ENCODE data around the gene ARHGAP10. TPM values are rescaled to one million over a fixed set of nuclear protein-coding genes. Genes with fewer than 3 reads are reported as not detected.
"Not testable (repeated sequence)": the region's sequence is repeated elsewhere in the genome, so short reads cannot be mapped to it uniquely, and the experiment has no call there.

Gene ARHGAP10
- total RNA-seq, 1 experiment from 2014 or later = 25.0 TPM

GRCh38 chr4:147788791-147789190, 56.9 kb downstream of the ARHGAP10 start:
- Histone ChIP-seq H3K27ac (no peak overlapping the region), H3K4me1 (peaks cover 19% of the 10 kb centered on the region), H3K4me3 (no peak overlapping the region), H3K9me3 (replicated peaks) (no peaks in the 10 kb centered on the region), H3K27me3 (no peaks in the 10 kb centered on the region), H3K36me3 (no peaks in the 10 kb centered on the region)
- no peak for DNase-seq

DNA sequence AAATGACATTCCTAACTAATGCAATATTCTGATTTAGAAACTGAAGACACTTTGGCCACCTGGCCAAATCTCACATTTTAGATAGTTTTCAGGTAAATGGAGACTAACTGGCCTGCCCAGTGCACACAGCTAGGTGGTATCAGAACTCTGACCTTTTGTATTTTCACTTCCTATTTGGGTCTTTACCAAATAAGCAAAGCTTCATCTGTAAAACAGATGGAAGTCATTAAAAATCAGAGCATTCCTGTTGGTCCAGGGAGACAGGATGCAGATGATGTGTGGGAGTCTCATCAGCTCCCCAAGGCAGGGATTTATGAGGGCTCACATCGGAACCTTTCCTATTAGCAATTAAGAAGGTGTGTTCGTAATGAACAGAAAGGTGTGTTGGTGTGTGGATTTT, 57.7 kb downstream of the ARHGAP10 start:
- Histone ChIP-seq H3K27me3 (no peaks in the 10 kb centered on the region), H3K9me3 (replicated peaks) (no peaks in the 10 kb centered on the region), H3K4me3 (no peak overlapping the region), H3K4me1 (peaks cover 19% of the 10 kb centered on the region), H3K27ac (no peak overlapping the region), H3K36me3 (no peaks in the 10 kb centered on the region)
- DNase-seq = no peak

DNA sequence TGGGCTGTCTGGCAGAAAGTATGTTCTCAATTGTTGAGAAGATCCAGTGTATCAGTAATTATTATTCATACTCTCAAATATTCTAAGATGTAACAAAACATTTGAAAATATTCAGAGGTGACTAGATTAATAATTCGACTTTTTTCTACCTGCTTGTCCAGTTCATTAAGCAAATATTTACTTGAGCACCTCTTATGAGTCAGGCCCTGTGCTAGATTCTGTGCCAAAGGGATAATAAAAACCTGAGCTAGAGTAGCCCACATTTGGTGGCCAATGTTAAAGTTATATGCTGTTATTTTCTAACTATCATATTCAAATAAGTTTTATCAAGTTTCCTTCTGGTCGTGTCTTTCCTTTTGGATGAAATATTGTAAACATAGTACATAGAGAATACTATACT, 58.5 kb downstream of the ARHGAP10 start:
- H3K27me3 ChIP-seq = no peaks in the 10 kb centered on the region

GRCh38 chr4:147791341-147791740, 59.5 kb downstream of the ARHGAP10 start:
- Histone ChIP-seq H3K27ac (no peak overlapping the region), H3K4me3 (no peak overlapping the region), H3K9me3 (replicated peaks) (no peaks in the 10 kb centered on the region), H3K4me1 (peaks cover 4% of the 10 kb centered on the region), H3K36me3 (no peaks in the 10 kb centered on the region), H3K27me3 (no peaks in the 10 kb centered on the region)
- no peak for DNase-seq

More for the DNA sequence above, 58.5 kb downstream of the ARHGAP10 start:
- no peaks in the 10 kb centered on the region for H3K36me3 ChIP-seq
- H3K4me1 ChIP-seq = peaks cover 14% of the 10 kb centered on the region
- H3K4me3 ChIP-seq = no peak overlapping the region
- no peaks in the 10 kb centered on the region for H3K9me3 ChIP-seq (replicated peaks)
- no peak overlapping the region for H3K27ac ChIP-seq
- DNase-seq = no peak

GRCh38 chr4:147791865-147792264, 60.0 kb downstream of the ARHGAP10 start:
- Histone ChIP-seq H3K27ac (no peak overlapping the region), H3K36me3 (no peaks in the 10 kb centered on the region), H3K4me1 (peaks cover 3% of the 10 kb centered on the region), H3K9me3 (replicated peaks) (no peaks in the 10 kb centered on the region), H3K27me3 (no peaks in the 10 kb centered on the region), H3K4me3 (no peak overlapping the region)
- DNase-seq = no peak

GRCh38 chr4:147793569-147794313, 61.9 kb downstream of the ARHGAP10 start:
- H3K27me3 ChIP-seq = no peaks in the 10 kb centered on the region
- H3K4me3 ChIP-seq = no peak overlapping the region
- no peak overlapping the region for H3K27ac ChIP-seq
- H3K4me1 ChIP-seq = no peaks in the 10 kb centered on the region
- no peak for DNase-seq
- no peaks in the 10 kb centered on the region for H3K9me3 ChIP-seq (replicated peaks)
- H3K36me3 ChIP-seq = no peaks in the 10 kb centered on the region

GRCh38 chr4:147794314-147794680, 62.4 kb downstream of the ARHGAP10 start:
- Histone ChIP-seq H3K4me3 (no peak overlapping the region), H3K27me3 (no peaks in the 10 kb centered on the region), H3K36me3 (no peaks in the 10 kb centered on the region), H3K27ac (no peak overlapping the region), H3K9me3 (replicated peaks) (no peaks in the 10 kb centered on the region), H3K4me1 (no peaks in the 10 kb centered on the region)
- no peak for DNase-seq

GRCh38 chr4:147794787-147795413, 63.0 kb downstream of the ARHGAP10 start:
- Histone ChIP-seq H3K9me3 (replicated peaks) (no peaks in the 10 kb centered on the region), H3K4me3 (no peak overlapping the region), H3K27ac (no peak overlapping the region), H3K4me1 (no peaks in the 10 kb centered on the region), H3K36me3 (no peaks in the 10 kb centered on the region), H3K27me3 (no peaks in the 10 kb centered on the region)
- DNase-seq = no peak

DNA sequence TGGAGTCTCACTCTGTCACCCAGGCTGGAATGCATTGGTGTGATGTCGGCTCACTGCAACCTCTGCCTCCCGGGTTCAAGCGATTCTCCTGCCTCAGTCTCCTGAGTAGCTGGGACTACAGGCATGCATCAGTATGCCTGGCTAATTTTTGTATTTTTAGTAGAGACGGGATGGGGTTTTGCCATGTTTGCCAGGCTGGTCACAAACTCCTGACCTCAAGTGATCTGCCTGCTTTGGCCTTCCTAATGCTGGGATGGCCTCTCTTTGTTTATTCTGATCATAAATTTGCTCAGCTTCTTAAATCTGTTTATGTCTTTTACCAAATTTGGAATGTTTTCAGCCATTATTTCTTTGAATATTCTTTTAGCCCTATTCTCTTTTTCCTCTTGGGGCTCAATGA, 67.2 kb downstream of the ARHGAP10 start:
- not testable (repeated sequence) for H3K9me3 ChIP-seq (replicated peaks); H3K4me1 ChIP-seq; H3K36me3 ChIP-seq; H3K27ac ChIP-seq; DNase-seq; H3K4me3 ChIP-seq; H3K27me3 ChIP-seq

DNA sequence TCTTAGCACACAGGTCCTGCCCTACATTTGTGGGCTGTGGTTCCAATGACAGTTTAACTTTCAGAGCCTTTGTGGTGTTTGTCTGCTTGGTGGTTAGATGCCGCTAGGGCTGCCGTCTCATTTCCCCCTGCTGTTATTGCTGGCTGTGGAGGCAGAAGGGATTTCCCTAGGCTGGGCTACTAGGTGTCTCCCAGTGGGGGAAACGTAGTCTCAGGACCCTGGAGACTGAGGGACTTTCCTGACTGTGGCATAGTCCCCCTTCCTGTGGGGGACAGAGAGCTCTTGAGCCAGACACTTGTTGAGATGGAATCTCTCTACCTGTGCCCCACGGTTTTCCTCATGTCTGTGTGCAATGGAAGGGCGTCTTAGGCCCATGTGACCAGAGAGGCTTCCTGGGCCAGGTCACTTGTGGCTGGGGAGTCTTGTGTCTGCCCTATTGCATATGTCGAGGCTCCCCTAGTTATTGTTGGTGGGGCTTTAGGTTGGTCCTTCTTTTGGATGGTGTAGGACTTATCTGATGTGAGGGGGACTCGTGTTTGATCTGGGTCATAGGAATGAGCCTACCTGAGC, 68.2 kb downstream of the ARHGAP10 start:
- H3K36me3 ChIP-seq = no peaks in the 10 kb centered on the region
- no peak overlapping the region for H3K4me3 ChIP-seq
- H3K27ac ChIP-seq = no peak overlapping the region
- no peaks in the 10 kb centered on the region for H3K9me3 ChIP-seq (replicated peaks)
- H3K27me3 ChIP-seq = no peaks in the 10 kb centered on the region
- no peaks in the 10 kb centered on the region for H3K4me1 ChIP-seq
- DNase-seq = no peak

DNA sequence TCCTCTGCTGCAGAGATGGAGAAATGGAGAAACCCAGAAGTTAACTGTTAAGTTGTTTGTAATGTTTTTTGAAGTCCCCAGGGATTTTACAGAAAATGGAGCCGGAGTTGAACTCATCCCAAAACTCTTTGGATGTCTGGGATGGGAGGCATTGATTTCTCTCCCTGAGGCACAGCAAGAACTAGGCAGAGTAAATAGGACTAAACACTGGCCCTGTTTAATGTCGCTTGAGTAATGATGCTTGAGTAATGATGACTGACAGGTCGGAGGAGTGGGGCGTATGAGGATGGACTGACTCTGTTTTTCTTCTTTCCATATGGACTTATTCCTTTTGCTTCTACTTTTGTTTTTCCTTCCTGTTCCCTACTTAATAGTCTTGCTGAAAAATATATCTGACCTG, 69.9 kb downstream of the ARHGAP10 start:
- no peak overlapping the region for H3K27ac ChIP-seq
- H3K27me3 ChIP-seq = no peaks in the 10 kb centered on the region
- no peak overlapping the region for H3K4me3 ChIP-seq
- H3K9me3 ChIP-seq (replicated peaks) = no peaks in the 10 kb centered on the region
- no peak for DNase-seq
- no peaks in the 10 kb centered on the region for H3K4me1 ChIP-seq
- no peaks in the 10 kb centered on the region for H3K36me3 ChIP-seq

DNA sequence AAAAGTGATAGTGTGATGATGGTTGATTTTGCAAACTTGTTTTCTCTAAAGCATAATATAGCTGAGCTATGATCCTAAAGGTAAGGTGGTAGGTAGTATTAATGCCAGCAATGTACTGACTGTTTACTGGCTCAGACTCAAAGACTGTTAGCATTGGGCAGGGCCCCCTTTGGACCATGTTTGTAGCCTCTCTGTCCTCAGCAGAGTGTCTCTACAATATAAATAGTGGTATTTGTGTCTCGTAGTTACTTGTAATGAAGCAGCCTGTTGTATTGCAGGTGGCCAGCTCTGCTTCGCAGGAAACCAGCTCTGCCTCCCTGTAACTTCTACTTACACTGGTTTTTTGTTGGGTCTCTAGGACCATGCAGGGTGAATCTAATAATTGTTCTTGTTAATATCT, 70.5 kb downstream of the ARHGAP10 start:
- H3K27me3 ChIP-seq = no peaks in the 10 kb centered on the region
- H3K36me3 ChIP-seq = no peaks in the 10 kb centered on the region
- no peak overlapping the region for H3K4me3 ChIP-seq
- no peak for DNase-seq
- no peaks in the 10 kb centered on the region for H3K4me1 ChIP-seq
- no peak overlapping the region for H3K27ac ChIP-seq
- no peaks in the 10 kb centered on the region for H3K9me3 ChIP-seq (replicated peaks)

DNA sequence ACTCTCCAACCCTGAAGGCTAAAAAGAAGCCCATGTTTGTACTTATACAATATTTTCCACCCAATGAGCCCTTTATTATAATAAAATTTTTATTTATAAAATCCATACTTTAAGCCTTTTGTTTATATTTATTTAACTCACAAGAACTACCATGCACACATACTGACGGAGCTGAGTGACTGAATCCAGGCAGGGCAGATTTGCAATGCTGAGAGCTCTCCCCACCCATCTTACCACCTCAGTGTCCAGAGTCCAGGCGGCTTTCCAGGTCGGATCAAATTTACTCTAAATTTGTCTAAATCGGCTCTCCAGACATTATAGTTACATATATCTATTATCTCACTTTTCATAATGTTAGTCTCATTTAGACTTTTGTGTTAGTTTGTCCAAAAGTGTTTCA, 74.1 kb downstream of the ARHGAP10 start:
- Histone ChIP-seq H3K9me3 (replicated peaks) (no peaks in the 10 kb centered on the region), H3K36me3 (no peaks in the 10 kb centered on the region), H3K27me3 (no peaks in the 10 kb centered on the region), H3K4me1 (no peaks in the 10 kb centered on the region), H3K4me3 (no peak overlapping the region), H3K27ac (no peak overlapping the region)
- DNase-seq = no peak

- Histone ChIP-seq H3K4me1 (no peaks in the 10 kb centered on the region), H3K36me3 (no peaks in the 10 kb centered on the region), H3K27me3 (no peaks in the 10 kb centered on the region), H3K27ac (no peak overlapping the region), H3K4me3 (no peak overlapping the region), H3K9me3 (replicated peaks) (no peaks in the 10 kb centered on the region)
- DNase-seq = no peak
Measured at GRCh38 chr4:147808447-147808846, 76.6 kb downstream of the ARHGAP10 start.

DNA sequence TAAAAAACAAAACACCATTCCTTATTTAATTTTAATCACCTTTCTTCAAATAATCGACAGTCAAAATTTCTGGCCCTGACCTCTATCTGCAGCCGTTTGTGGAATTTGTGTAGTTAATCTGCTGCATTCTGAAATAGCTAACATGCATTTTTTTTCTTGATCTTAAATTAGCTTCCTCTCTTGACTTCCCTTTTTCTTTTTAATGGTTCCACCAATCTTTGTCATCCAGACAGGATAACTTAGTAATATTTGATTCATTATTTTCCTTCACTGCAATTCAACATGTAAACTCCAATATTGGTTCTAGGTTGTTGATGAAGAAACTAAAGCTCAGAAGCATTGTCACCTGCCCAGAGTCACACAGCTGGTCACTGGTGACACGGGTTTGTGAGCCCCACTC, 77.3 kb downstream of the ARHGAP10 start:
- Histone ChIP-seq H3K4me3 (no peak overlapping the region), H3K27ac (no peak overlapping the region), H3K9me3 (replicated peaks) (no peaks in the 10 kb centered on the region), H3K36me3 (no peaks in the 10 kb centered on the region), H3K4me1 (no peaks in the 10 kb centered on the region), H3K27me3 (no peaks in the 10 kb centered on the region)
- DNase-seq = no peak

DNA sequence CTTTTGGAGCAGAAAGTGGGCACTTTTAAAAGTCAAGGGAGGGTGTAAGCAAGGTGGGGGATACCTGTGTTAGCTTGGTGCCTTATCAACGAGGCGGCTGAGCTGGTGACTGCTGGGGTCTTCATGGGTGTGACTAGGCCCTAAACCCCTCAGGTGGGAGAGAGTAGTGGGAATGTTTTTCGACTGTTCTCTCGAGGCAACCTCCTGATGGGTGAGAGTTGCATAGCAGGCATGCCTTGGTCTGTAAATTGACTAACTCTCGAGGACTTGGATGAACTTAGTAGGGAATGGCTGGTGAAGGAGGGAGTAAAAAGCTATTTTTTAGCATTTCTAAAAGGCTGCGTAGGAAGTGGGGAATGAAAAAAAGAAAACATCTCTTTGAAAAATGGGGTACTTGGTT, 80.0 kb downstream of the ARHGAP10 start:
- H3K27ac ChIP-seq = no peak overlapping the region
- no peak for DNase-seq
- H3K4me3 ChIP-seq = no peak overlapping the region
- H3K9me3 ChIP-seq (replicated peaks) = no peaks in the 10 kb centered on the region
- no peaks in the 10 kb centered on the region for H3K36me3 ChIP-seq
- H3K27me3 ChIP-seq = no peaks in the 10 kb centered on the region
- H3K4me1 ChIP-seq = no peaks in the 10 kb centered on the region
